WTC11 (cell line): Measurements from ENCODE around the gene HHIPL1. TPM values are rescaled to one million over a fixed set of nuclear protein-coding genes. Genes with fewer than 3 reads are reported as not detected.

Experiments
- ATAC-seq: fragments of 200-7000 bp; cut with Tn5 transposase; 2 replicates; pipeline ENCODE4 v1.10.0; 2021; ENCODE audit warnings: mild to moderate bottlenecking, moderate library complexity
- CTCF ChIA-PET: fragments of 300-600 bp; sonication (Branson Sonifier 250); formaldehyde crosslinking; loops from one replicate; lab custom pipeline; 2021; ENCODE audit warnings: antibody characterized with exemption; lab: Charles Lee
- POLR2A ChIA-PET: fragments of 350-600 bp; sonication (Branson Sonifier 250); formaldehyde crosslinking; loops from one replicate; lab custom pipeline; 2021; ENCODE audit warnings: antibody characterized with exemption; lab: Charles Lee
- DNase-seq: peaks from one replicate; pipeline ENCODE4 v3.0.0; 2021; ENCODE audit warnings: low spot score
- H3K27ac Mint-ChIP-seq: 2 replicates; pipeline ENCODE4 v1.8.0; 2021; ENCODE audit warnings: mixed read lengths
- H3K27me3 Mint-ChIP-seq: 2 replicates; pipeline ENCODE4 v1.8.0; 2021; ENCODE audit warnings: low read depth, mild to moderate bottlenecking, moderate library complexity, mixed read lengths
- H3K36me3 Mint-ChIP-seq: 2 replicates; pipeline ENCODE4 v1.8.0; 2021; ENCODE audit warnings: mixed read lengths
- H3K4me1 Mint-ChIP-seq: 2 replicates; pipeline ENCODE4 v1.8.0; 2022; ENCODE audit warnings: mixed read lengths
- H3K4me3 Mint-ChIP-seq: 2 replicates; pipeline ENCODE4 v1.8.0; 2021; ENCODE audit warnings: mild to moderate bottlenecking, moderate library complexity, mixed read lengths
- H3K9me3 Mint-ChIP-seq: 2 replicates; pipeline ENCODE4 v1.8.0; 2021; ENCODE audit warnings: mixed read lengths
- ARID4B ChIP-seq: sonication (generic); formaldehyde crosslinking; IDR thresholded peaks from 2 replicates; pipeline ENCODE4 v1.8.0; 2023; ENCODE audit warnings: missing genetic modification reagents, mild to moderate bottlenecking, borderline replicate concordance
- CBFB ChIP-seq: sonication (generic); formaldehyde crosslinking; IDR thresholded peaks from 2 replicates; pipeline ENCODE4 v1.8.1; 2022; ENCODE audit warnings: mild to moderate bottlenecking, low read depth, missing genetic modification reagents
- CREM ChIP-seq: sonication (generic); formaldehyde crosslinking; IDR thresholded peaks from 2 replicates; pipeline ENCODE4 v1.8.1; 2022; ENCODE audit warnings: mild to moderate bottlenecking, missing genetic modification reagents, moderate library complexity
- ETV6 ChIP-seq: sonication (generic); formaldehyde crosslinking; IDR thresholded peaks from 2 replicates; pipeline ENCODE4 v1.8.1; 2022; ENCODE audit warnings: mild to moderate bottlenecking, missing genetic modification reagents
- IRF1 ChIP-seq: sonication (generic); formaldehyde crosslinking; IDR thresholded peaks from 2 replicates; pipeline ENCODE4 v1.8.0; 2023; ENCODE audit warnings: missing genetic modification reagents
- MYBL2 ChIP-seq: sonication (generic); formaldehyde crosslinking; IDR thresholded peaks from 2 replicates; pipeline ENCODE4 v1.8.1; 2023; ENCODE audit warnings: mild to moderate bottlenecking, moderate library complexity, missing genetic modification reagents
- NR2C2 ChIP-seq: sonication (generic); formaldehyde crosslinking; IDR thresholded peaks from 2 replicates; pipeline ENCODE4 v1.8.0; 2022; ENCODE audit warnings: mild to moderate bottlenecking, missing genetic modification reagents
- OVOL2 ChIP-seq: fragments of 250-450 bp; sonication (Bioruptor Pico); IDR thresholded peaks from 2 replicates; pipeline ENCODE4 v1.9.0; 2021; ENCODE audit warnings: mild to moderate bottlenecking, borderline replicate concordance
- RORB ChIP-seq: fragments of 250-450 bp; sonication (Bioruptor Pico); IDR thresholded peaks from 2 replicates; pipeline ENCODE4 v1.9.0; 2021; ENCODE audit warnings: mild to moderate bottlenecking
- SP1 ChIP-seq: sonication (generic); formaldehyde crosslinking; conservative IDR thresholded peaks from 2 replicates; pipeline ENCODE4 v1.8.1; 2022; ENCODE audit warnings: missing genetic modification reagents
- total RNA-seq: library from RNA; stranded (reverse); gene quantifications from 3 replicates; pipeline ENCODE4 v1.2.3, GENCODE V29; 2021
- TF ChIP-seq, protein P1 (sequence below): sonication (generic); formaldehyde crosslinking; IDR thresholded peaks from 2 replicates; pipeline ENCODE4 v1.8.1; 2023; ENCODE audit warnings: mild to moderate bottlenecking, missing genetic modification reagents, moderate library complexity
- TF ChIP-seq, protein P2 (sequence below): sonication (generic); formaldehyde crosslinking; IDR thresholded peaks from 2 replicates; pipeline ENCODE4 v1.8.0; 2022; ENCODE audit warnings: mild to moderate bottlenecking, missing genetic modification reagents
- TF ChIP-seq, protein P3 (sequence below): fragments of 250-450 bp; sonication (Bioruptor Pico); IDR thresholded peaks from 2 replicates; pipeline ENCODE4 v1.9.0; 2021; ENCODE audit warnings: moderate library complexity, mild to moderate bottlenecking, inconsistent platforms, borderline replicate concordance

Gene HHIPL1
- total RNA-seq, 1 experiment from 2014 or later: 1.5 TPM

DNA sequence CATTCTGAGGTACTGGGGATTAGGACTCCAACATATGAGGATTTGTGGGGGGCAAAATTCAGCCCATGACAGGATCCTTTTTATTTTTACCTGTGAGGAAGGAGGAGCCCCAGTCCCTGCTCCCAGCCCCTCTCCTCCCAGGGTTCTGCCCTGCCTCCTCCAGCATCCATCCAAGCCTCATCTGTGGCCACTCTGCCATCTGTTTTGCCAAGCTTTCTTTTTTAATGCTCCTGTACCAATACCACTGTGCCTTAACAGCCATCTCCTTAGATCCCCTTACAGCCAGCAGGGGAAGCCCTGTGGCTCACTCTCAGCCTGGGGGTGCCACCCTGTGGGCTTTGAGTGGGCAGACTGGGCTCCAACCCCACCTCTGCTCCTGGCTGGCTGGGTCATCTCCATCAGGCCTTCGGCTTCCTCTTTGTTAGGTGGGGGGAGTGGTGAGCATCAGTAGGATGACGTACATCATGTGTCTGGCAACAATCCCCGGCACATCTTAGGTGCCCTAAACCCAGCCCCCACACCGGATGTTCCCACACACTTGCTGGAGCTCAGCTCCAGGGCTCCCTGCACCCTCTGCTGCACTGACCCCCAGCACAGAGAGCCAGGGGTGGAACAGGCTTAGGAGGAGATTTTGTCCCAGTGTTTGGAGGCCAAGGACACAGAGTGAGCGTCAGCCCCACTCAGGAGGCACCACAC is 79.4 kb downstream of the HHIPL1 start (continued):
- no peak for TF ChIP-seq ARID4B
- TF ChIP-seq, all 79 proteins: peak for 0

- POLR2A ChIA-PET: no interaction called here
- DNase-seq: no peak
- no peaks in the 10 kb centered on the region for H3K36me3 Mint-ChIP-seq
- H3K27ac Mint-ChIP-seq: no peak overlapping the region
- H3K27me3 Mint-ChIP-seq: no peaks in the 10 kb centered on the region
- H3K9me3 Mint-ChIP-seq: no peaks in the 10 kb centered on the region
- H3K4me1 Mint-ChIP-seq: 0 out of 2 replicates have a peak, but pooled peaks cover 2% of the 10 kb centered on the region
- TF ChIP-seq NR2C2 (CRISPR knock-in tag): no peak
- TF ChIP-seq, all 79 proteins: peak for 0
- no peak overlapping the region for H3K4me3 Mint-ChIP-seq
- CTCF ChIA-PET: interaction anchor here (1.3 kb wide), 1 partner anchor 37 kb away, joined by 3 read pairs; no protein-coding TSS in a partner anchor
- ATAC-seq: no peak
Measured at GRCh38 chr14:99724939-99725773, 80.2 kb downstream of the HHIPL1 start.

DNA sequence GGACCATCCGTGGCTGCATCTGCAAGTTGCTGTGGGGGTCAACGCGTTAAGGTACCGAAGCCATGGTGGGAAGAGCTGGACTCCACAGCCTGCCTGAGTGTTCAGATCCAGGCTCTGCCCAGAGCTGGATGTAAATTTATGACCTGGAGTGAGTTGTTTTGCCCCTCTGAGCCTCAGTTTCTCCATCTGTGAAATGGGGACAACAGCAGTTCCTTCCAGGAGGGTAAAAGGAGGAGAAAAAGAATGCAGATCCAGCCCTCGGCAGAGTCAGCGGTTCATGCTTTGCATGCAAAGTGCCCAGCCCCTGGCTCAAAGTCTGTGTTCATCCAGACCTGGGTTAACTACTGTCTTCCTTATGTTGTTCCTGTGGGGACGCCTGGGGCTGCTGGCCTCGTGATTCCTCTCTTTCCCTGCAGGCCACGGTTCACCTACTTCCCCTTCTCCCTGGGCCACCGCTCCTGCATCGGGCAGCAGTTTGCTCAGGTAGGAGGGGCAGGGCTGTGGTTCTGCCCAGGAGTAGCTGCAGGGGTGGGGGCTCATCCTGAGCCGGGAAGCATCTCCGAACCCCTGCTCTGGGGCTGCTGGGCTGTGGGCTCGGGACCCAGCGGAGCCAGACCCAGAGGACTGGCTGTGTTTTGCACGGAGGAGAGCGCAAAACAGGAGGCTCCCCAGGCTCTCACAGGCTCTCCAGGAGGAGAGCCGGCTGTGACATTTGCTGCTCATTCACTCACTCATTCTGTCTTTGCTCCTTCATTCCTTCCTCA is 81.0 kb downstream of the HHIPL1 start:
- CTCF ChIA-PET: interaction anchor here (1.3 kb wide), 1 partner anchor 38 kb away, joined by 3 read pairs; no protein-coding TSS in a partner anchor
- ATAC-seq: peak; percentile 4; the same call in 1 of the 2 replicates
- peak; percentile 24 for DNase-seq
- Mint-ChIP-seq H3K4me3 (no peak overlapping the region), H3K9me3 (no peaks in the 10 kb centered on the region), H3K36me3 (no peaks in the 10 kb centered on the region), H3K27ac (no peak overlapping the region)
- TF ChIP-seq OVOL2 (CRISPR knock-in tag) (no peak), MYBL2 (CRISPR knock-in tag) (no peak), CBFB (CRISPR knock-in tag) (no peak), CREM (CRISPR knock-in tag) (no peak), ETV6 (CRISPR knock-in tag) (no peak), SP1 (CRISPR knock-in tag) (no peak), RORB (CRISPR knock-in tag) (no peak), IRF1 (CRISPR knock-in tag) (no peak)
- TF ChIP-seq, protein P1, sequence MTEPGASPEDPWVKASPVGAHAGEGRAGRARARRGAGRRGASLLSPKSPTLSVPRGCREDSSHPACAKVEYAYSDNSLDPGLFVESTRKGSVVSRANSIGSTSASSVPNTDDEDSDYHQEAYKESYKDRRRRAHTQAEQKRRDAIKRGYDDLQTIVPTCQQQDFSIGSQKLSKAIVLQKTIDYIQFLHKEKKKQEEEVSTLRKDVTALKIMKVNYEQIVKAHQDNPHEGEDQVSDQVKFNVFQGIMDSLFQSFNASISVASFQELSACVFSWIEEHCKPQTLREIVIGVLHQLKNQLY: no peak
- TF ChIP-seq, protein P2, sequence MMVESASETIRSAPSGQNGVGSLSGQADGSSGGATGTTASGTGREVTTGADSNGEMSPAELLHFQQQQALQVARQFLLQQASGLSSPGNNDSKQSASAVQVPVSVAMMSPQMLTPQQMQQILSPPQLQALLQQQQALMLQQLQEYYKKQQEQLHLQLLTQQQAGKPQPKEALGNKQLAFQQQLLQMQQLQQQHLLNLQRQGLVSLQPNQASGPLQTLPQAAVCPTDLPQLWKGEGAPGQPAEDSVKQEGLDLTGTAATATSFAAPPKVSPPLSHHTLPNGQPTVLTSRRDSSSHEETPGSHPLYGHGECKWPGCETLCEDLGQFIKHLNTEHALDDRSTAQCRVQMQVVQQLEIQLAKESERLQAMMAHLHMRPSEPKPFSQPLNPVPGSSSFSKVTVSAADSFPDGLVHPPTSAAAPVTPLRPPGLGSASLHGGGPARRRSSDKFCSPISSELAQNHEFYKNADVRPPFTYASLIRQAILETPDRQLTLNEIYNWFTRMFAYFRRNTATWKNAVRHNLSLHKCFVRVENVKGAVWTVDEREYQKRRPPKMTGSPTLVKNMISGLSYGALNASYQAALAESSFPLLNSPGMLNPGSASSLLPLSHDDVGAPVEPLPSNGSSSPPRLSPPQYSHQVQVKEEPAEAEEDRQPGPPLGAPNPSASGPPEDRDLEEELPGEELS: no peak
- TF ChIP-seq, protein P3, sequence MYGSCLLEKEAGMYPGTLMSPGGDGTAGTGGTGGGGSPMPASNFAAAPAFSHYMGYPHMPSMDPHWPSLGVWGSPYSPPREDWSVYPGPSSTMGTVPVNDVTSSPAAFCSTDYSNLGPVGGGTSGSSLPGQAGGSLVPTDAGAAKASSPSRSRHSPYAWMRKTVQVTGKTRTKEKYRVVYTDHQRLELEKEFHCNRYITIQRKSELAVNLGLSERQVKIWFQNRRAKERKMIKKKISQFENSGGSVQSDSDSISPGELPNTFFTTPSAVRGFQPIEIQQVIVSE (CRISPR knock-in tag): no peak
- TF ChIP-seq, all 79 proteins: peak for 0
- POLR2A ChIA-PET: no interaction called here
- Mint-ChIP-seq H3K4me1 (0 out of 2 replicates have a peak, but pooled peaks cover 2% of the 10 kb centered on the region), H3K27me3 (no peaks in the 10 kb centered on the region)
